Measurements from ENCODE around the gene LRBA.

- no peak for TF ChIP-seq CTCF (IDR thresholded peaks at IDR 0.05)
- TF ChIP-seq POLR2A (IDR thresholded peaks at IDR 0.05) = no peak
These were observed 445.0 kb downstream of the LRBA start for GRCh38 chr4:150569998-150570535.
